B cell (primary cell): ENCODE results near the gene SEL1L. TPM values are rescaled to one million over a fixed set of nuclear protein-coding genes. Genes with fewer than 3 reads are reported as not detected.

Experiments used
- ATAC-seq: fragments of 200-7000 bp; cut with Tn5 transposase; one replicate; pipeline ENCODE4 v1.10.0; 2021; ENCODE audit warnings: low read depth, mild to moderate bottlenecking, moderate number of reproducible peaks, moderate library complexity
- CTCF ChIA-PET: fragments of 350-600 bp; sonication (Branson Sonifier 250); formaldehyde crosslinking; loops from one replicate; lab custom pipeline; 2021; ENCODE audit warnings: antibody characterized with exemption, inconsistent platforms; lab: Charles Lee
- POLR2A ChIA-PET: fragments of 350-600 bp; sonication (Branson Sonifier 250); formaldehyde crosslinking; loops from one replicate; lab custom pipeline; 2021; ENCODE audit warnings: antibody characterized with exemption; lab: Charles Lee
- DNase-seq: peaks from one replicate; pipeline ENCODE4 v3.0.0; 2013
- H2AFZ ChIP-seq: 2 replicates; pipeline ENCODE4 v1.6.1; 2012; ENCODE audit warnings: mild to moderate bottlenecking, low read depth, low read length; ENCODE audit not compliant: insufficient read depth, poor library complexity, severe bottlenecking
- H3K27ac ChIP-seq, 2 donors: 1 replicate in 1 of 2; 2 replicates in 1 of 2; pipeline ENCODE4 v1.5.1; 2012 to 2013; ENCODE audit warnings: low read length in 2 of 2, mild to moderate bottlenecking in 2 of 2, moderate library complexity in 1 of 2
- H3K27me3 ChIP-seq, 4 experiments: fragments of 200-600 bp in 1 of 4; sonication (generic) in 1 of 4; replicated peaks in 1 of 4; 1 replicate in 2 of 4; 2 replicates in 2 of 4; pipeline versions ENCODE4 v1.6.1 to v1.7.0; 2013 to 2016; ENCODE audit warnings: low read length in 3 of 4, mild to moderate bottlenecking in 2 of 4, mixed read lengths in 1 of 4, moderate library complexity in 1 of 4; ENCODE audit not compliant: insufficient read depth in 4 of 4, control insufficient read depth in 3 of 4; ENCODE audit errors: control extremely low read depth in 1 of 4
- H3K36me3 ChIP-seq, 2 experiments: replicated peaks in 1 of 2; 1 replicate in 1 of 2; 2 replicates in 1 of 2; pipeline versions ENCODE4 v1.6.1 to v1.7.1; 2013; ENCODE audit warnings: low read length in 1 of 2; ENCODE audit not compliant: insufficient read depth in 2 of 2, control insufficient read depth in 1 of 2; ENCODE audit errors: control extremely low read depth in 1 of 2, extremely low read depth in 1 of 2
- H3K4me1 ChIP-seq, 2 donors: fragments of 200-600 bp in 1 of 2; sonication (generic) in 1 of 2; 1 replicate in 1 of 2; 2 replicates in 1 of 2; pipeline versions ENCODE4 v1.5.1 to v1.6.1; 2013 to 2017; ENCODE audit warnings: low read length in 2 of 2; ENCODE audit not compliant: control insufficient read depth in 2 of 2, insufficient read depth in 2 of 2
- H3K4me2 ChIP-seq: replicated peaks from 2 replicates; pipeline ENCODE3; 2012; ENCODE audit warnings: mild to moderate bottlenecking, low read depth, low read length; ENCODE audit not compliant: poor library complexity, severe bottlenecking
- H3K4me3 ChIP-seq, 5 experiments: fragments of 200-600 bp in 1 of 5; sonication (generic) in 1 of 5; 1 replicate in 3 of 5; 2 replicates in 2 of 5; pipeline versions ENCODE4 v1.5.1 to v1.7.0; 2011 to 2016; ENCODE audit warnings: low read length in 4 of 5, mild to moderate bottlenecking in 4 of 5, low read depth in 2 of 5, control low read depth in 1 of 5, moderate library complexity in 1 of 5; ENCODE audit not compliant: insufficient read depth in 1 of 5; ENCODE audit errors: control extremely low read depth in 1 of 5, extremely low read depth in 1 of 5
- H3K79me2 ChIP-seq: fragments of 200-600 bp; sonication (generic); one replicate; pipeline ENCODE4 v1.6.0; 2016; ENCODE audit warnings: low read length; ENCODE audit not compliant: control insufficient read depth, insufficient read depth
- H3K9ac ChIP-seq: fragments of 200-600 bp; sonication (generic); 2 replicates; pipeline ENCODE4 v1.6.1; 2017; ENCODE audit warnings: mild to moderate bottlenecking, low read length, moderate library complexity
- H3K9me3 ChIP-seq, 3 donors: one replicate each; pipeline versions ENCODE4 v1.6.1 to v1.7.1; 2013; ENCODE audit warnings: low read length in 2 of 3; ENCODE audit not compliant: control insufficient read depth in 2 of 3, insufficient read depth in 1 of 3; ENCODE audit errors: control extremely low read depth in 1 of 3
- H4K20me1 ChIP-seq: 2 replicates; pipeline ENCODE4 v1.6.0; 2012; ENCODE audit warnings: mild to moderate bottlenecking, low read length; ENCODE audit not compliant: insufficient read depth, control insufficient read depth, poor library complexity, severe bottlenecking
- H3K27ac Mint-ChIP-seq: one replicate; pipeline ENCODE4 v1.8.0; 2021; ENCODE audit warnings: mixed read lengths
- H3K27me3 Mint-ChIP-seq: one replicate; pipeline ENCODE4 v1.8.0; 2021; ENCODE audit warnings: mixed read lengths
- H3K4me1 Mint-ChIP-seq: one replicate; pipeline ENCODE4 v1.8.0; 2021; ENCODE audit warnings: mixed read lengths
- H3K4me3 Mint-ChIP-seq: one replicate; pipeline ENCODE4 v1.8.0; 2021; ENCODE audit warnings: mixed read lengths
- H3K9me3 Mint-ChIP-seq: one replicate; pipeline ENCODE4 v1.8.0; 2022; ENCODE audit warnings: mixed read lengths; ENCODE audit not compliant: insufficient read depth
- CTCF ChIP-seq: fragments of 200-600 bp; IDR thresholded peaks from one replicate; pipeline ENCODE4 v1.8.0; 2022; ENCODE audit warnings: antibody characterized with exemption, mild to moderate bottlenecking
- EZH2 ChIP-seq: IDR thresholded peaks from 2 replicates; pipeline ENCODE4 v1.6.1; 2012; ENCODE audit warnings: borderline replicate concordance, low read depth, mild to moderate bottlenecking, moderate library complexity, low read length; ENCODE audit not compliant: insufficient read depth, poor library complexity, severe bottlenecking
- WGBS: methylation state at CpG from one replicate; pipeline ENCODE4 v1.1.5; 2013; ENCODE audit warnings: missing lambda C conversion rate; ENCODE audit not compliant: insufficient coverage; 5-methylcytosine and 5-hydroxymethylcytosine counted together
- intact Hi-C: fragments of 100-400 bp; cut with micrococcal nuclease; formaldehyde crosslinking; loops from one replicate; pipeline ENCODE4 v1.10.0; 2022
- polyA plus RNA-seq: library from polyadenylated mRNA; depleted of rRNA; stranded (reverse); fragments of >200 nt; gene quantifications from 2 replicates; pipeline ENCODE4 v1.2.3, GENCODE V29; 2012
- total RNA-seq, 2 donors: library from RNA; stranded (reverse); fragments of 120-200 nt in 1 of 2; gene quantifications; 1 replicate in 1 of 2; 2 replicates in 1 of 2; pipeline versions ENCODE4 v1.2.3 to v1.2.4, GENCODE V29; 2013 to 2022

The SEL1L gene
- total and polyA plus RNA-seq, 2 donors (not counting 1 experiment from before 2014, with no cell fraction given), result 7.3 to 50.0 TPM

GRCh38 chr14:81455390-81455789 is 78.3 kb downstream of the SEL1L start:
- Histone ChIP-seq H3K4me3 (no peak overlapping the region), H3K9me3 (no peaks in the 10 kb centered on the region), H3K4me2 (no peak overlapping the region), H3K9ac (no peak overlapping the region), H3K36me3 (no peaks in the 10 kb centered on the region), H3K27me3 (peaks cover 0 to 4% (median 0%) of the 10 kb centered on the region in 4 experiments), H2AFZ (no peak overlapping the region), H3K4me1 (peaks cover 0 to 3% of the 10 kb centered on the region in 2 donors), H3K27ac (no peak overlapping the region), H4K20me1 (no peaks in the 10 kb centered on the region), H3K79me2 (no peaks in the 10 kb centered on the region)
- Mint-ChIP-seq H3K4me3 (no peak overlapping the region), H3K27ac (no peak overlapping the region), H3K4me1 (peaks cover 8% of the 10 kb centered on the region), H3K9me3 (no peaks in the 10 kb centered on the region), H3K27me3 (peaks cover 12% of the 10 kb centered on the region)
- no peak for TF ChIP-seq EZH2
- no peak for TF ChIP-seq CTCF
- no CpG with 5 or more reads among the region's 5 CpGs for WGBS
- intact Hi-C loops, result no loop called here
- DNase-seq (no peak), ATAC-seq (no peak)
- POLR2A ChIA-PET, result no interaction called here
- CTCF ChIA-PET, result interaction anchor here (0.7 to 5.6 kb wide), 6 partner anchors 9 to 459 kb away, joined by 3 to 32 read pairs (median 6); partner anchors contain the start of gene SEL1L

- Mint-ChIP-seq H3K4me3 (no peak overlapping the region), H3K27me3 (peaks cover 16% of the 10 kb centered on the region), H3K4me1 (peaks cover 8% of the 10 kb centered on the region), H3K9me3 (no peaks in the 10 kb centered on the region), H3K27ac (no peak overlapping the region)
- 100% methylated on average over 3 of the region's 5 CpGs for WGBS
- Histone ChIP-seq H3K27ac (no peak overlapping the region), H3K79me2 (no peaks in the 10 kb centered on the region), H4K20me1 (no peaks in the 10 kb centered on the region), H3K27me3 (peaks cover 0 to 5% (median 0%) of the 10 kb centered on the region in 4 experiments), H3K36me3 (no peaks in the 10 kb centered on the region), H2AFZ (no peak overlapping the region), H3K4me1 (peaks cover 0 to 3% of the 10 kb centered on the region in 2 donors), H3K4me2 (no peak overlapping the region), H3K9me3 (no peaks in the 10 kb centered on the region), H3K4me3 (no peak overlapping the region), H3K9ac (no peak overlapping the region)
- TF ChIP-seq CTCF, result no peak
- TF ChIP-seq EZH2, result no peak
- intact Hi-C loops, result no loop called here
- ATAC-seq (no peak), DNase-seq (no peak)
- ChIA-PET POLR2A (no interaction called here), CTCF (interaction anchor here (0.7 to 5.6 kb wide), 7 partner anchors 10 to 458 kb away, joined by 3 to 32 read pairs (median 8); partner anchors contain the start of gene SEL1L)
Observed at GRCh38 chr14:81454572-81455218, 79.0 kb downstream of the SEL1L start.
